Peyer's patch (tissue), 4 donors: ENCODE data around the gene SLC7A9.

Experiments used
- POLR2A ChIP-seq, 2 donors: fragments of 450-650 bp; IDR thresholded peaks; one replicate each; pipeline ENCODE4 v1.5.1; 2017; ENCODE audit warnings: antibody characterized with exemption in 2 of 2, mild to moderate bottlenecking in 2 of 2, moderate library complexity in 2 of 2
- TF ChIP-seq, protein P1 (sequence below), 6 experiments: fragments of 450-650 bp in 4 of 6; fragments of 200-600 bp in 2 of 6; sonication (generic) in 1 of 6; IDR thresholded peaks; one replicate each; pipeline ENCODE4 v1.5.1; 2017 to 2019; ENCODE audit warnings: antibody characterized with exemption in 6 of 6, mild to moderate bottlenecking in 3 of 6, moderate library complexity in 1 of 6

DNA sequence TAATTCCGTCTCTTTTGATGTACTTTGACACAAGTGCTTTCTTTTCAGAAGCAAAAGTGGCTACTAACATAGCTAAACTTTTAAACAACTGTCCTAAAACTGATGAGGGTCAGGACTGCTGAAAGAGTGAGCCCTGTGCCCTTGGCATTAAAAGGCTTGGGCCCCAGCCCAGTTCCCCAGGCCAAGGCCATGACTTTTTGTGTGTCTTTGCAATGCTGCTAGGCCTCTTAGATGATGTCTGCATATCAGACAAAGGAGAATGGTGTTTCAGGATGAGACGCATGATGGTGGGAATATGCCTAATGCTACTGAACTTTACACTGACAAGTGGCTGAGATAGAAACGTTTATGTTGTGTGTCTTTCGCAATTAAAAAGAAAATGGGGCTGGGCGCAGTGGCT is 38.0 kb downstream of the SLC7A9 start:
- TF ChIP-seq, protein P1, sequence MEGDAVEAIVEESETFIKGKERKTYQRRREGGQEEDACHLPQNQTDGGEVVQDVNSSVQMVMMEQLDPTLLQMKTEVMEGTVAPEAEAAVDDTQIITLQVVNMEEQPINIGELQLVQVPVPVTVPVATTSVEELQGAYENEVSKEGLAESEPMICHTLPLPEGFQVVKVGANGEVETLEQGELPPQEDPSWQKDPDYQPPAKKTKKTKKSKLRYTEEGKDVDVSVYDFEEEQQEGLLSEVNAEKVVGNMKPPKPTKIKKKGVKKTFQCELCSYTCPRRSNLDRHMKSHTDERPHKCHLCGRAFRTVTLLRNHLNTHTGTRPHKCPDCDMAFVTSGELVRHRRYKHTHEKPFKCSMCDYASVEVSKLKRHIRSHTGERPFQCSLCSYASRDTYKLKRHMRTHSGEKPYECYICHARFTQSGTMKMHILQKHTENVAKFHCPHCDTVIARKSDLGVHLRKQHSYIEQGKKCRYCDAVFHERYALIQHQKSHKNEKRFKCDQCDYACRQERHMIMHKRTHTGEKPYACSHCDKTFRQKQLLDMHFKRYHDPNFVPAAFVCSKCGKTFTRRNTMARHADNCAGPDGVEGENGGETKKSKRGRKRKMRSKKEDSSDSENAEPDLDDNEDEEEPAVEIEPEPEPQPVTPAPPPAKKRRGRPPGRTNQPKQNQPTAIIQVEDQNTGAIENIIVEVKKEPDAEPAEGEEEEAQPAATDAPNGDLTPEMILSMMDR (IDR thresholded peaks at IDR 0.05): no peak
- no peak for TF ChIP-seq POLR2A (IDR thresholded peaks at IDR 0.05)
